Skeletal muscle tissue (tissue), 4 donors: ENCODE data around the gene SLC26A6. TPM values are rescaled to one million over a fixed set of nuclear protein-coding genes. Genes with fewer than 3 reads are reported as not detected.
A peak's percentile ranks its signal among the peaks of the same experiment; 100 is the strongest.

Experiments
- H3K27ac ChIP-seq: one replicate; pipeline ENCODE4 v1.7.0; 2013; ENCODE audit warnings: mild to moderate bottlenecking, low read depth, low read length, inconsistent platforms
- H3K27me3 ChIP-seq, 3 donors: one replicate each; pipeline ENCODE4 v1.7.0; 2013; ENCODE audit warnings: low read length in 3 of 3; ENCODE audit not compliant: control insufficient read depth in 3 of 3, insufficient read depth in 3 of 3
- H3K36me3 ChIP-seq, 3 donors: one replicate each; pipeline ENCODE4 v1.7.0; 2013; ENCODE audit warnings: low read length in 3 of 3; ENCODE audit not compliant: control insufficient read depth in 3 of 3, insufficient read depth in 3 of 3
- H3K4me1 ChIP-seq, 3 donors: one replicate each; pipeline ENCODE4 v1.7.0; 2013; ENCODE audit warnings: low read length in 3 of 3, mild to moderate bottlenecking in 3 of 3; ENCODE audit not compliant: control insufficient read depth in 3 of 3, insufficient read depth in 3 of 3
- H3K4me3 ChIP-seq, 3 donors: one replicate each; pipeline ENCODE4 v1.7.0; 2013; ENCODE audit warnings: low read length in 3 of 3
- H3K9ac ChIP-seq, 3 donors: one replicate each; pipeline ENCODE4 v1.7.0; 2013; ENCODE audit warnings: low read length in 3 of 3, mild to moderate bottlenecking in 3 of 3, moderate library complexity in 2 of 3, low read depth in 1 of 3
- H3K9me3 ChIP-seq, 3 donors: one replicate each; pipeline ENCODE4 v1.7.0; 2013; ENCODE audit warnings: low read length in 3 of 3; ENCODE audit not compliant: control insufficient read depth in 3 of 3
- total RNA-seq: library from RNA; depleted of rRNA; stranded (reverse); fragments of >200 nt; gene quantifications from one replicate; pipeline ENCODE4 v1.2.3, GENCODE V29; 2014
- donor health status: Osteomylitis.

SLC26A6 gene
- total RNA-seq, 1 donor from 2014 or later: 9.4 TPM

DNA sequence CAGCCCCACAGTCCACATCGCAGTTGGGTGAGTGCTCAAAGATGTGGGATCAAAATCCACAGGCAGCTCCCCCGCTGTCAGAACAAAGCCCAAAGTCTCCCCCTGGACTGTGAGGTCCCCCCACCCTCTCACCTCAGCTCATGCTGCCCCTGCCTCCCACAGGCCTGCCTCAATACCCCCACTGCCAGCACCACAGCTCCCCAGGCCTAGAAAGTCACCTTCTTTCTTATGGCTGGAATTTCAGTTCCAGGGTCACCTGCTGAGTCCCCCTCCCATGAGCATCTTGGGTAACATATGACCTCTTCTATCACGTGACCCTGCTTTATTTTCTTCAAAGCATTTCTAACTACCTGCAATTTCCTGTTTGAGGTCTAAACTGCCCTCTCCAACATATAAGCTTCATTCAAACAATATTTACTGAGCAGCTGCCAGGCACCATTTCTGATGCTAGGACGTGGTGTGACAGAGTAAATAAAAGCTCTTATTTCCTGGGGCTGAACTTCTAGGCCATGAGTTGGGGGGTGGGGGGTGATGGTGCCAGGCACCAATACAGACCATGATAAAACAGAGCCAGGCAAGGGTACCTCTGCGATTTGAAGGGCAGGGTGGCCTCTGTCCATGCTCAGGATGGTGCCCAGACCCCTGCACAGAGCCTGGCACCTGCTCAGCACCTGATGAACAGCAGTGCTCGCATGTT lies 11.3 kb downstream of the SLC26A6 start:
- no peak overlapping the region for H3K27ac ChIP-seq
- H3K9me3 ChIP-seq: no peaks in the 10 kb centered on the region
- H3K27me3 ChIP-seq: no peaks in the 10 kb centered on the region
- no peak overlapping the region for H3K4me3 ChIP-seq
- no peaks in the 10 kb centered on the region for H3K4me1 ChIP-seq
- H3K9ac ChIP-seq: no peak overlapping the region
- peaks cover 24 to 40% (median 31%) of the 10 kb centered on the region in 3 donors for H3K36me3 ChIP-seq

GRCh38 chr3:48621461-48621869 lies 13.8 kb downstream of the SLC26A6 start, which contains the start of gene TMEM89:
Gene TMEM89 (minus strand): TSS chr3:48621769. CDS start chr3:48621756, 13 bp downstream.
- no peaks in the 10 kb centered on the region for H3K27me3 ChIP-seq
- H3K27ac ChIP-seq: no peak within 1 kb of the TSS
- no peak within 1 kb of the TSS for H3K4me3 ChIP-seq
- H3K9ac ChIP-seq: no peak within 1 kb of the TSS
- peaks cover 5 to 17% (median 13%) of the 10 kb centered on the region in 3 donors for H3K36me3 ChIP-seq
- H3K4me1 ChIP-seq: no peaks in the 10 kb centered on the region
- peaks cover 0 to 2% (median 0%) of the 10 kb centered on the region in 3 donors for H3K9me3 ChIP-seq

GRCh38 chr3:48619541-48620524 lies 15.4 kb downstream of the SLC26A6 start:
- Histone ChIP-seq H3K36me3 (peaks cover 0 to 2% (median 0%) of the 10 kb centered on the region in 3 donors), H3K27ac (no peak overlapping the region), H3K4me3 (no peak overlapping the region), H3K4me1 (no peaks in the 10 kb centered on the region), H3K9ac (no peak overlapping the region), H3K9me3 (peaks cover 0 to 2% (median 0%) of the 10 kb centered on the region in 3 donors), H3K27me3 (no peaks in the 10 kb centered on the region)

GRCh38 chr3:48617559-48617958 lies 17.7 kb downstream of the SLC26A6 start:
- Histone ChIP-seq H3K9me3 (peaks cover 0 to 2% (median 0%) of the 10 kb centered on the region in 3 donors), H3K9ac (no peak overlapping the region), H3K27me3 (no peaks in the 10 kb centered on the region), H3K36me3 (no peaks in the 10 kb centered on the region), H3K4me1 (no peaks in the 10 kb centered on the region), H3K4me3 (no peak overlapping the region), H3K27ac (no peak overlapping the region)

DNA sequence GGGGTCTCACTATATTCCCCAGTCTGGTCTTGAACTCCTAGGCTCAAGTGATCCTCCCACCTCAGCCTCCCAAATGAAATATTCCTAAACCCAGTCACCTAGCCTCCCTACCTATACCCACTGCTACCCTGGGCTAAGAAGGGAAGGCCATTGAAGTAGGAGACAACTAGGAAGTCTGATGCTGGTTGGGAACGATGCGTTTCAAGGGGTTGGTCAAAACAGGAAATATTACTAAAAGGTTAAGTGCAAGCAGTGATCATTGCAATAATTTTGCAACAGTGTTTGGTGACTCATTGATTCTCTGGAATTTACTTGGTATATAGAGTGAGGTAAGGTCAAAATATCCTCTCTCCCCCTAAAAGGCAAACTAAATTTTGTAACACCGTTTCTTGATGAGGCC lies 21.2 kb downstream of the SLC26A6 start:
- no peak overlapping the region for H3K9ac ChIP-seq

GRCh38 chr3:48612309-48612708 lies 23.0 kb downstream of the SLC26A6 start:
- Histone ChIP-seq H3K4me3 (no peak overlapping the region), H3K27me3 (no peaks in the 10 kb centered on the region), H3K27ac (no peak overlapping the region), H3K9ac (no peak overlapping the region), H3K9me3 (peaks cover 0 to 2% (median 0%) of the 10 kb centered on the region in 3 donors), H3K4me1 (peaks cover 13 to 20% (median 13%) of the 10 kb centered on the region in 3 donors), H3K36me3 (peaks cover 3 to 10% (median 9%) of the 10 kb centered on the region in 3 donors)

More for the DNA sequence above, 21.2 kb downstream of the SLC26A6 start:
- Histone ChIP-seq H3K4me3 (no peak overlapping the region), H3K9me3 (peaks cover 0 to 2% (median 0%) of the 10 kb centered on the region in 3 donors), H3K4me1 (peaks cover 0 to 6% (median under 1%) of the 10 kb centered on the region in 3 donors), H3K27me3 (no peaks in the 10 kb centered on the region), H3K27ac (no peak overlapping the region), H3K36me3 (peaks cover 0 to under 1% (median 0%) of the 10 kb centered on the region in 3 donors)

GRCh38 chr3:48609088-48610005 lies 25.9 kb downstream of the SLC26A6 start, which contains the start of gene UQCRC1:
Gene UQCRC1 (minus strand): TSS chr3:48609646. CDS start chr3:48609620, 26 bp downstream.
- Histone ChIP-seq H3K9ac (peak within 1 kb of the TSS; percentile 98 to 100 (median 99)), H3K9me3 (no peaks in the 10 kb centered on the region)

DNA sequence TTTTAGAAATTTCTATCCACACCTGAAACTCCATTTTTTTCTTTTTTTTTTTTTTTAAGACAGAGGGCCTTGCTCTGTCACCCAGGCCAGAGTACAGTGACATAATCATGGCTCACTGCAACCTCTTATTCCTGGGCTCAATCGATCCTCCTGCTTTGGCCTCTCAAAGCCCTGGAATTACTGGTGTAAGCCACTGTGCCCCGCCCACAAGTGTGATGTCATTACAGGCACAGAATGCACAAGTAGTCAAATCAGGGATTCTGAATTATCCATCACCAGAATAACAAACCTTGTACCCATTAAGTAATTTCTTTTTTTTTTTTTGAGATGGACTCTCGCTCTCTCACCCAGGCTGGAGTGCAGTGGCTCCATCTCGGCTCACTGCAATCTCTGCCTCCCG lies 27.7 kb downstream of the SLC26A6 start:
- Histone ChIP-seq H3K27ac (no peak overlapping the region), H3K4me3 (no peak overlapping the region)

More at GRCh38 chr3:48609088-48610005, 25.9 kb downstream of the SLC26A6 start, which contains the start of gene UQCRC1:
- Histone ChIP-seq H3K27ac (peak within 1 kb of the TSS; percentile 95), H3K4me3 (peak within 1 kb of the TSS; percentile 95 to 99 (median 99)), H3K27me3 (no peaks in the 10 kb centered on the region), H3K36me3 (peaks cover 20 to 26% (median 26%) of the 10 kb centered on the region in 3 donors), H3K4me1 (peaks cover 16 to 36% (median 19%) of the 10 kb centered on the region in 3 donors)

GRCh38 chr3:48601622-48601994 lies 33.7 kb downstream of the SLC26A6 start:
- Histone ChIP-seq H3K4me1 (peaks cover 54 to 88% (median 65%) of the 10 kb centered on the region in 3 donors), H3K36me3 (peaks cover 62 to 77% (median 72%) of the 10 kb centered on the region in 3 donors), H3K27ac (peak overlapping the region; percentile 97), H3K27me3 (no peaks in the 10 kb centered on the region), H3K9me3 (no peaks in the 10 kb centered on the region), H3K9ac (peak overlapping the region in 1 of 3 donors; percentile 70), H3K4me3 (no peak overlapping the region)

More for the DNA sequence above, 27.7 kb downstream of the SLC26A6 start:
- peaks cover 38 to 44% (median 44%) of the 10 kb centered on the region in 3 donors for H3K36me3 ChIP-seq
- H3K4me1 ChIP-seq: peaks cover 16 to 50% (median 26%) of the 10 kb centered on the region in 3 donors
- H3K27me3 ChIP-seq: no peaks in the 10 kb centered on the region
- no peak overlapping the region for H3K9ac ChIP-seq
- H3K9me3 ChIP-seq: no peaks in the 10 kb centered on the region
